ENCODE data around the gene LRRC32. TPM values are rescaled to one million over a fixed set of nuclear protein-coding genes. Genes with fewer than 3 reads are reported as not detected.
"Not testable (repeated sequence)": the region's sequence is repeated elsewhere in the genome, so short reads cannot be mapped to it uniquely, and the experiment has no call there.

The LRRC32 gene
- total RNA-seq, 6 donors from 2014 or later: 41.3 to 118 (median 60.3) TPM

DNA sequence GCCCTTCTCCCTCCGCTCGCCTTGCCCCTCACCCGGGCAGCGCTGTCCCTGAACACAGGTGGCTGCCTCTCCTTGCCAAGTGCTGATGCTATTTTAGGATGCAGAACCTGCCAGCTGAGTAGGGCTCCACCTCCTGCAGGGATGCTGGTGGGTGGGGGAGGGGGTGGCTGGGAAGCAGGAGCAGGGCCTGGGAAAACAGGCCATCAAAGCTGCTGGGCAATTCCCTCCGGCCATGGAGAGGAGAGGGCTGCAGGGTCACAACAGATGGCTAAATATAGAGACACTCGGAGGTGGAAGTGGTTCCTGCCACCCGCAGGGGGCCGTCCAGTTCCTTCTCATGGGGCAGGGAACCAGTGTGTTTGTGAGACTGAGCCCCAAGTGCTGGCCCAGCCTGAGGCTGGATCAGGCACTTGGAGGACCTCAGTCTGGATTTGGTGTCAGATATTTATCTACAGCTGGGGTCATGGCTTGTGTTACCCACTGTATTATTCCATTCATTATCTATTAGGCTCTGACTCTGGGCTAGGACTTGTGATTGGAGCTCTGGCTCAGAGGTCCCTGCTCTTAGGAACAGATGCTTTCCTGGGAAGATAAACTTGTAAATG, 59.6 kb downstream of the LRRC32 start:
- H3K27me3 ChIP-seq: peaks cover 0 to 4% (median 0%) of the 10 kb centered on the region in 4 donors
- no peaks in the 10 kb centered on the region for H3K36me3 ChIP-seq
- H3K27ac ChIP-seq: no peak overlapping the region
- no peak for TF ChIP-seq CTCF (IDR thresholded peaks at IDR 0.05)
- TF ChIP-seq EP300 (IDR thresholded peaks at IDR 0.05): no peak
- TF ChIP-seq POLR2AphosphoS5 (IDR thresholded peaks at IDR 0.05): no peak
- H3K4me1 ChIP-seq: peaks cover 0 to 19% (median 14%) of the 10 kb centered on the region in 4 donors
- 48 to 59% methylated on average over 7 to 8 of the region's 8 CpGs for WGBS, 2 donors
- DNase-seq (no peak), ATAC-seq (ENCODE audit: low FRiP score in 2 of 2) (no peak)
- no peak overlapping the region for H3K4me3 ChIP-seq
- no peaks in the 10 kb centered on the region for H3K9me3 ChIP-seq

- no peaks in the 10 kb centered on the region for H3K9me3 ChIP-seq
- H3K27ac ChIP-seq: no peak overlapping the region
- ATAC-seq (ENCODE audit: low FRiP score in 2 of 2): no peak
- no peak for TF ChIP-seq EP300 (IDR thresholded peaks at IDR 0.05)
- TF ChIP-seq CTCF (IDR thresholded peaks at IDR 0.05): no peak
- no peak for TF ChIP-seq POLR2AphosphoS5 (IDR thresholded peaks at IDR 0.05)
- no peak for TF ChIP-seq POLR2A (IDR thresholded peaks at IDR 0.05)
- H3K36me3 ChIP-seq: no peaks in the 10 kb centered on the region
- WGBS, 2 donors: 93% methylated on average over 3 to 4 of the region's 4 CpGs
- peaks cover 0 to 4% (median 0%) of the 10 kb centered on the region in 4 donors for H3K27me3 ChIP-seq
- DNase-seq: no peak
- H3K4me3 ChIP-seq: no peak overlapping the region
- peaks cover 0 to 20% (median 16%) of the 10 kb centered on the region in 4 donors for H3K4me1 ChIP-seq
Measured at GRCh38 chr11:76610371-76610770, 60.2 kb downstream of the LRRC32 start.

DNA sequence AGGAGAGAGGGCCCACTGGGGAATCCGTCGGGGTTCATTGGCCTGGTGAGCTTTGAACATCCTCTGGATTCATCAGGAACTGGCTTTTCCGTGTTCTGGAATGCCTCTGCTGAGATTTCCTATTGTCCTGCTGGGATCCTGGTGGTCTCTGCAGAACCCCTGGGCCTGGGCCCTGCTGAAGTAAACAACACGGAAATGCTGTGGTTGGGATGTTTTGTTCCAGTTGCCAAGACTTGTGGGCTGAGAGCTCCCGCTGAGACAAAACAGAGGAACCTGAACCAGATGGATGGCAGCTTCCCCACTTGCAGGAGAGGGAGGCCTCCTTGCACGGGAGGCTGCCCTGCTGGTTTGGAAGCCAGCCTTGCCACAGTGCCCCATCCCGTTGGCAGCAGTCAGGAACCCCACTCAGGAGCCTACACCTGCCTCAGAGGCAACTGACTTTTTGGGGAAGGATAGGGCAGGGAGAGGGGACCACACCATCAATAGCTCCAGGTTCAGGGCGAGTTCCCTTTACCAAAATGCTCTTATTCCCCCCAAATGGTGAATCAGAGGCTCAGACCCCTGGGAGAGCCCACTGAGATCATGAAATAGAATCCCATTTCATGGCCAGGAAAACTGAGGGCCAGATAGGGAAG, 60.7 kb downstream of the LRRC32 start:
- WGBS, 2 donors: 72 to 74% methylated on average over 4 to 8 of the region's 8 CpGs
- no peak for TF ChIP-seq POLR2AphosphoS5 (IDR thresholded peaks at IDR 0.05)
- no peak for TF ChIP-seq POLR2A (IDR thresholded peaks at IDR 0.05)
- no peak for TF ChIP-seq EP300 (IDR thresholded peaks at IDR 0.05)
- TF ChIP-seq CTCF (IDR thresholded peaks at IDR 0.05): no peak

GRCh38 chr11:76608879-76609460, 61.6 kb downstream of the LRRC32 start:
- H3K9me3 ChIP-seq; H3K27me3 ChIP-seq; H3K4me3 ChIP-seq; H3K27ac ChIP-seq; H3K36me3 ChIP-seq; ATAC-seq (ENCODE audit: low FRiP score in 2 of 2): not testable (repeated sequence)
- peak in 1 of 2 donors; percentile 66 for DNase-seq
- 87% methylated on average over 12 of the region's 27 CpGs; no CpG with 5 or more reads in 1 of the 2 donors for WGBS, 2 donors
- peaks cover 4 to 19% (median 14%) of the 10 kb centered on the region in 4 donors for H3K4me1 ChIP-seq

More for the DNA sequence above, 60.7 kb downstream of the LRRC32 start:
- H3K9me3 ChIP-seq: no peaks in the 10 kb centered on the region
- ATAC-seq (ENCODE audit: low FRiP score in 2 of 2): no peak
- no peaks in the 10 kb centered on the region for H3K36me3 ChIP-seq
- DNase-seq: no peak
- no peak overlapping the region for H3K27ac ChIP-seq
- no peak overlapping the region for H3K4me3 ChIP-seq
- peaks cover 2 to 20% (median 14%) of the 10 kb centered on the region in 4 donors for H3K4me1 ChIP-seq
- H3K27me3 ChIP-seq: peaks cover 0 to 4% (median 0%) of the 10 kb centered on the region in 4 donors

DNA sequence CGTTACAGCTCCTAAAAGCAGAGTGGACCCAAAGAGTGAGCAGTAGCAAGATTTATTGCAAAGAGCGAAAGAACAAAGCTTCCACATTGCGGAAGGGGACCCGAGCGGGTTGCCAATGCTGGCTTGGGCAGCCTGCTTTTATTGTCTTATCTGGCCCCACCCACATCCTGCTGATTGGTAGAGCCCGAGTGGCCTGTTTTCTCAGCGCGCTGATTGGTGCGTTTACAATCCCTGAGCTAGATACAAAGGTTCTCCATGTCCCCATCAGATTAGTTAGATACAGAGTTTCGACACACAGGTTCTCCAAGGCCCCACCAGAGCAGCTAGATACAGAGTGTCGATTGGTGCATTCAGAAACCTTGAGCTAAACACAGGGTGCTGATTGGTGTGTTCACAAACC, 62.3 kb downstream of the LRRC32 start:
- H3K9me3 ChIP-seq; H3K36me3 ChIP-seq; ATAC-seq (ENCODE audit: low FRiP score in 2 of 2); H3K27me3 ChIP-seq; H3K4me3 ChIP-seq; DNase-seq; H3K27ac ChIP-seq: not testable (repeated sequence)
- WGBS, 2 donors: 94 to 96% methylated on average over 11 of the region's 11 CpGs
- peaks cover 4 to 26% (median 19%) of the 10 kb centered on the region in 4 donors for H3K4me1 ChIP-seq

Other genes with a start within 250 kb of the LRRC32 start
- 10 to 100 TPM; 14.6 to 66.0 (median 20.9) TPM for gene EMSY, start 225.7 kb downstream of the LRRC32 start, total RNA-seq
- 10 to 100 TPM in 2 of 6 donors, 1 to 10 TPM in 4; 2.1 to 19.8 (median 9.5) TPM for gene TSKU, start 112.6 kb upstream of the LRRC32 start, total RNA-seq
- 10 to 100 TPM; 10.5 to 46.7 (median 17.1) TPM for gene ACER3, start 190.2 kb upstream of the LRRC32 start, total RNA-seq